PFSK-1 (cell line): Measurements from ENCODE around the gene SPRR3.

ENCODE experiments used
- FOXP2 ChIP-seq: optimal IDR thresholded peaks from 2 replicates; pipeline ENCODE3; 2011; ENCODE audit warnings: borderline replicate concordance, control low read depth, inconsistent platforms; ENCODE audit not compliant: insufficient read depth; ENCODE audit errors: extremely low read length, extremely low read depth
- POLR2AphosphoS5 ChIP-seq: IDR thresholded peaks from 2 replicates; pipeline ENCODE4 v1.6.1; 2012; ENCODE audit warnings: low read depth, mild to moderate bottlenecking, control low read depth, low read length, moderate library complexity
- REST ChIP-seq, 2 experiments: IDR thresholded peaks; 2 replicates each; pipeline versions ENCODE4 v1.6.1 to v1.8.0; 2011 to 2012; ENCODE audit warnings: low read depth in 2 of 2, low read length in 2 of 2, control low read depth in 1 of 2, inconsistent platforms in 1 of 2, mild to moderate bottlenecking in 1 of 2, moderate library complexity in 1 of 2; ENCODE audit not compliant: insufficient read depth in 1 of 2
- SIN3A ChIP-seq: IDR thresholded peaks from 2 replicates; pipeline ENCODE4 v1.6.1; 2012; ENCODE audit warnings: mild to moderate bottlenecking, low read length, moderate library complexity, borderline replicate concordance; ENCODE audit not compliant: insufficient read depth
- TAF1 ChIP-seq: IDR thresholded peaks from 2 replicates; pipeline ENCODE4 v1.6.1; 2012; ENCODE audit warnings: low read length, control low read depth, borderline replicate concordance; ENCODE audit not compliant: insufficient read depth

- TF ChIP-seq TAF1, result no peak
- no peak for TF ChIP-seq POLR2AphosphoS5
- TF ChIP-seq REST (IDR thresholded peaks at IDR 0.05; ENCODE audit: insufficient read depth in 1 of 2, low read depth in 2 of 2, low read length in 2 of 2), result no peak
- no peak for TF ChIP-seq SIN3A
- no peak for TF ChIP-seq FOXP2
Measured at GRCh38 chr1:152983234-152983633, 18.3 kb upstream of the SPRR3 start.
